Tibial artery (tissue), 4 donors: ENCODE results near the gene CMTM2.
A peak's percentile ranks its signal among the peaks of the same experiment; 100 is the strongest.

Experiments
- DNase-seq, 2 donors: peaks; one replicate each; pipeline ENCODE4 v3.0.0-alpha.2; 2019
- H3K27ac ChIP-seq, 2 donors: fragments of 200-600 bp; sonication (generic) in 1 of 2; 1 replicate in 1 of 2; 2 replicates in 1 of 2; pipeline ENCODE4 v1.5.1; 2018 to 2019; ENCODE audit warnings: mild to moderate bottlenecking in 1 of 2
- H3K27me3 ChIP-seq, 2 donors: fragments of 200-600 bp; sonication (generic) in 1 of 2; one replicate each; pipeline versions ENCODE4 v1.5.1 to v1.6.0; 2016 to 2019
- H3K36me3 ChIP-seq, 3 donors: fragments of 200-600 bp; sonication (generic) in 2 of 3; one replicate each; pipeline ENCODE4 v1.5.1; 2016 to 2019; ENCODE audit warnings: mild to moderate bottlenecking in 2 of 3
- H3K4me1 ChIP-seq, 4 donors: fragments of 200-600 bp; sonication (generic) in 2 of 4; 1 replicate in 3 of 4; 2 replicates in 1 of 4; pipeline ENCODE4 v1.5.1; 2016 to 2019
- H3K4me3 ChIP-seq, 2 donors: fragments of 200-600 bp; sonication (generic) in 1 of 2; 1 replicate in 1 of 2; 2 replicates in 1 of 2; pipeline ENCODE4 v1.5.1; 2018 to 2019; ENCODE audit warnings: mild to moderate bottlenecking in 2 of 2
- H3K9me3 ChIP-seq, 3 donors: fragments of 200-600 bp; sonication (generic) in 1 of 3; one replicate each; pipeline ENCODE4 v1.5.1; 2016 to 2019
- intact Hi-C: fragments of 100-400 bp; cut with DNase I; formaldehyde crosslinking; loops from one replicate; pipeline ENCODE4 v1.15.0; 2023; ENCODE audit warnings: low total_unique reads
- TF ChIP-seq, protein P1 (sequence below), 2 experiments: fragments of 200-600 bp in 1 of 2; fragments of 450-650 bp in 1 of 2; IDR thresholded peaks; one replicate each; pipeline ENCODE4 v1.5.1; 2017 to 2019; ENCODE audit warnings: antibody characterized with exemption in 2 of 2, mild to moderate bottlenecking in 1 of 2, moderate library complexity in 1 of 2

CMTM2 gene

DNA sequence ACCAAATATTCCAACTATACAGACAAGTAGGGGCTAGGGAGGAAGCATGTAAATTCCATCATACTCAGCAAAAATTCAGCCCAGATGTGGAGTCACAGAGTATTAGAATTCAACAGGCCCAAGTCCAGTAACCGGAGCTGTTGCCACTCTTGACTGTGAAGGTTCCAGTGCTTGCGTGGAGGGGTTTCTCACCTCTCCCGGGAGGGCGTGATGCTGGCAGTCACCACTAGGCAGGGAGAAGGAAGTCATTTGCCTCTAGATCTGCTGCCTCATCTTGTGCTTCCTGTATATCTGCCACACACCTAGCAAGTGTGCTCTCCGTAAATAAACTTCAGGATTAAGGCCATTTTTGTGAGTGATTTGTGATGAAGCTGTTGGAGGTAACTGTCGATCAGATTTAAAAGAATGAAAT, 27.9 kb upstream of the CMTM2 start:
- Histone ChIP-seq H3K36me3 (peaks cover 0 to 12% (median 0%) of the 10 kb centered on the region in 3 donors), H3K4me3 (peak overlapping the region; percentile 60 to 66), H3K27ac (peak overlapping the region; percentile 93 to 96), H3K9me3 (no peaks in the 10 kb centered on the region), H3K27me3 (no peaks in the 10 kb centered on the region), H3K4me1 (peaks cover 0 to 60% (median 49%) of the 10 kb centered on the region in 4 donors)
- TF ChIP-seq, protein P1, sequence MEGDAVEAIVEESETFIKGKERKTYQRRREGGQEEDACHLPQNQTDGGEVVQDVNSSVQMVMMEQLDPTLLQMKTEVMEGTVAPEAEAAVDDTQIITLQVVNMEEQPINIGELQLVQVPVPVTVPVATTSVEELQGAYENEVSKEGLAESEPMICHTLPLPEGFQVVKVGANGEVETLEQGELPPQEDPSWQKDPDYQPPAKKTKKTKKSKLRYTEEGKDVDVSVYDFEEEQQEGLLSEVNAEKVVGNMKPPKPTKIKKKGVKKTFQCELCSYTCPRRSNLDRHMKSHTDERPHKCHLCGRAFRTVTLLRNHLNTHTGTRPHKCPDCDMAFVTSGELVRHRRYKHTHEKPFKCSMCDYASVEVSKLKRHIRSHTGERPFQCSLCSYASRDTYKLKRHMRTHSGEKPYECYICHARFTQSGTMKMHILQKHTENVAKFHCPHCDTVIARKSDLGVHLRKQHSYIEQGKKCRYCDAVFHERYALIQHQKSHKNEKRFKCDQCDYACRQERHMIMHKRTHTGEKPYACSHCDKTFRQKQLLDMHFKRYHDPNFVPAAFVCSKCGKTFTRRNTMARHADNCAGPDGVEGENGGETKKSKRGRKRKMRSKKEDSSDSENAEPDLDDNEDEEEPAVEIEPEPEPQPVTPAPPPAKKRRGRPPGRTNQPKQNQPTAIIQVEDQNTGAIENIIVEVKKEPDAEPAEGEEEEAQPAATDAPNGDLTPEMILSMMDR (IDR thresholded peaks at IDR 0.05): peak; percentile 11 to 17
- no peak for DNase-seq
- intact Hi-C loops: loop anchor here (5.0 kb wide), 1 partner anchor 74 kb away; no protein-coding TSS in a partner anchor

DNA sequence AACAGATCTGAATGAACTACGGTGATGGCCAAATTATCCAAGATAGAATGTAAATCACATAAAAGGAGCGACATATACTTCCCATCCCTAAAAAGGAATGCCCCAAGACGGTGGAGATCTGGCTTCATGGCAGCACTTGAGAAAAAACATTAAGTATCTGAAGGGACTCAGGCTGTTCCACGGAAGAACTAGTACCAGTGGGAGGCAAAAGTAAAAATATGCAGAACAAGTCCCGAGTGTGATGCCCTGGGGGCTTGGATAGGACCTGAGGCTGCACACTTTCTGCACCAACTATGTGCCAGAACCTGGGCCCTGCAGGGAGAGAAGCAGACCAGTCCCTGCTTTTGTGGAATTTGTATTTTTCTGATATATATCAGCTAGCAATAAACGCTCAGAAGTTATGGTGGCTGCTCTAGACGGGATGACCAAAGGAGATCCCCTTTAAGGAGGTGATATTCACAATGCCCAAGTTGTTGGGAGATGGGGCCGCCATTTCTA, 27.4 kb upstream of the CMTM2 start:
- Histone ChIP-seq H3K4me3 (peak overlapping the region; percentile 60 to 66), H3K4me1 (peaks cover 0 to 65% (median 50%) of the 10 kb centered on the region in 4 donors), H3K9me3 (no peaks in the 10 kb centered on the region), H3K36me3 (peaks cover 0 to 10% (median 0%) of the 10 kb centered on the region in 3 donors), H3K27me3 (no peaks in the 10 kb centered on the region), H3K27ac (peak overlapping the region; percentile 93 to 96)
- intact Hi-C loops: loop anchor here (5.0 kb wide), 1 partner anchor 75 kb away; no protein-coding TSS in a partner anchor
- no peak for DNase-seq
- TF ChIP-seq, protein P1 (IDR thresholded peaks at IDR 0.05): no peak

DNA sequence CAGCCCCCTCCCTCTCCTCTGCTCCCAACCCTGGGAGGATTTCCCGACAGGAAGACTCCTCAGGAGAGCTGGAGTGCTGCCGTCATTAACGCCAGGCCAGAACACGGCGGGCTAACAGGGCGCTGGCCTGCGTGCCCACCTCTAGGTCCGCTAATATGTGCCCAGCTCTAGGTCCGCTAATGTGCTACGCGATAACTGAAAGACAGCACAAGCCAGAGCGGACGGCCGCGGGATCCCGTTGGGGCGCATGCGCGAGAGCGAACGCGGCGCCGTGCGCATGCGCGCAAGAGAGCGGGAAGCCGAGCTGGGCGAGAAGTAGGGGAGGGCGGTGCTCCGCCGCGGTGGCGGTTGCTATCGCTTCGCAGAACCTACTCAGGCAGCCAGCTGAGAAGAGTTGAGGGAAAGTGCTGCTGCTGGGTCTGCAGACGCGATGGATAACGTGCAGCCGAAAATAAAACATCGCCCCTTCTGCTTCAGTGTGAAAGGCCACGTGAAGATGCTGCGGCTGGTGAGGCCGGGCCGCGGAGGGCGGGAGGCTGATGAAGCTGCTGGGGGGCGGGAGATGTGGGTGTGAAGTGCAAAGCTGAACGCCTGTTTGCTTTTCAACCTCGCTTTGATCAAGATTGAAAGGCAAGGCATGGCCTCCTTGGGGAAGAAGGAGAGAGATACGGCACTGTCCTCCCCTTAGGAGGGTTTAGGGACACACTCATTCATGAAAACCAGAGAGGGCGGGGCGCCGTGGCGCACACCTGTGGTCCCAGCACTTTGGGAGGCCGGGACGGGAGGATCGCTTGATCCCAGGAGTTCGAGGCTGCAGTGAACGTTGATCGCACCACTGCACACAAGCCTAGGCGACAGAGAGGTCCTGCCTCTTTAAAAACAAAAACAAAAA, 26.7 kb upstream of the CMTM2 start, which contains the start of gene CKLF:
CKLF (plus strand) TSS at position 291 of the 892 bp plus-strand sequence; CDS start at position 431, 140 bp downstream.
- peaks cover 0 to 9% (median 0%) of the 10 kb centered on the region in 3 donors for H3K36me3 ChIP-seq
- peak; percentile 83 to 94 for DNase-seq
- TF ChIP-seq, protein P1 (IDR thresholded peaks at IDR 0.05): no peak
- intact Hi-C loops: loop anchor here (5.0 kb wide), 1 partner anchor 75 kb away; no protein-coding TSS in a partner anchor
- no peaks in the 10 kb centered on the region for H3K27me3 ChIP-seq
- H3K27ac ChIP-seq: peak within 1 kb of the TSS; percentile 93 to 96
- H3K4me3 ChIP-seq: peak within 1 kb of the TSS; percentile 60 to 66
- H3K4me1 ChIP-seq: peaks cover 0 to 70% (median 46%) of the 10 kb centered on the region in 4 donors
- H3K9me3 ChIP-seq: no peaks in the 10 kb centered on the region

DNA sequence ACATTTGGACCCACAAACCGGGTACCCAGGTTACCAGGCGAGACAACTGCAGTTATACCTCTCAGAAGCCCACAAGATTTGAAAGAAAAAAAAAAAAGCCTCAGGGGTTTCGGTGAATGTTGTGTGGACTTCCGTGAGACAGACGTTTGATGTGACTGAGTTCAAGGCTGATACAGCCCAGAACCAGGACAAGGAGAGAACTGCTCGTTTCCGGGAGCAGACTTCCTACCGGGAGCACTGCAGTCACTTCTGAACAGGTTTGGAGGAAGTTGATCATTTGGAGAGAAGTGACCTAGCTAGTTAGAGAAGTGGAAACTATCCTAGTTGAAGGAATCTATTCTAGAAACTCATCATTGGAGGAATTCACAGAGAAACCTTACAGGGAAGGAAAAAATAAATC, 26.0 kb upstream of the CMTM2 start:
- Histone ChIP-seq H3K36me3 (peaks cover 0 to 7% (median 0%) of the 10 kb centered on the region in 3 donors), H3K9me3 (no peaks in the 10 kb centered on the region), H3K4me1 (peaks cover 0 to 63% (median 39%) of the 10 kb centered on the region in 4 donors), H3K27me3 (no peaks in the 10 kb centered on the region), H3K27ac (peak overlapping the region in 1 of 2 donors; percentile 93), H3K4me3 (peak overlapping the region; percentile 60 to 66)
- no peak for DNase-seq
- intact Hi-C loops: loop anchor here (5.0 kb wide), 1 partner anchor 76 kb away; no protein-coding TSS in a partner anchor
- TF ChIP-seq, protein P1 (IDR thresholded peaks at IDR 0.05): no peak

DNA sequence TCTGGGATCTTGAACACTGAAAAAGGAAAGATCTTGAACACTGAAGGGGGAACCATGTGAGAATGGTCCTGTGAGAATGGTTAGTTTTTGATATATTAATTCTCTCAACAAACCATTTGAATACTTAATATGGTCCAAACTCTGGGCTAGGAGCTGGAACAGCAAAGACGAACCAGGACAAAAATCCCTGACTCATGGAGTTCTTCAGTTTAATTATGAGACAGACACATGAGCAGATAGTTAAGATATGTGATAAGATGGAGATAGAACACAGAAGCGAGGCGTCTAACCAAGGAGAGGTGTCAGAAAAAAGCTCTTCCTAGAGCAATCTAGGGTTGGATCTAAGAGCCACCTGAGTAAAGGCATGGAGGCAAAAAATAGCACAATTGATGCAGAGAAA, 25.2 kb upstream of the CMTM2 start:
- Histone ChIP-seq H3K4me1 (peaks cover 0 to 55% (median 31%) of the 10 kb centered on the region in 4 donors), H3K36me3 (peaks cover 0 to 15% (median 0%) of the 10 kb centered on the region in 3 donors), H3K27ac (no peak overlapping the region), H3K27me3 (no peaks in the 10 kb centered on the region), H3K4me3 (no peak overlapping the region), H3K9me3 (no peaks in the 10 kb centered on the region)
- no peak for DNase-seq
- intact Hi-C loops: loop anchor here (5.0 kb wide), 1 partner anchor 77 kb away; no protein-coding TSS in a partner anchor
- TF ChIP-seq, protein P1 (IDR thresholded peaks at IDR 0.05): no peak
